ENCODE measurements around the gene SSC5D. TPM values are rescaled to one million over a fixed set of nuclear protein-coding genes. Genes with fewer than 3 reads are reported as not detected.
"Not testable (repeated sequence)": the region's sequence is repeated elsewhere in the genome, so short reads cannot be mapped to it uniquely, and the experiment has no call there.

The SSC5D gene
- total RNA-seq, 1 donor from 2014 or later = 0.33 TPM

- H3K36me3 ChIP-seq (ENCODE audit: control insufficient read depth, insufficient read depth, low read length) = no peaks in the 10 kb centered on the region
- no peak for DNase-seq (ENCODE audit: low read depth)
- no peak for TF ChIP-seq CTCF (IDR thresholded peaks at IDR 0.05; ENCODE audit: insufficient read depth, low read length, poor library complexity, severe bottlenecking)
These were observed 38.3 kb downstream of the SSC5D start for GRCh38 chr19:55526216-55527196.

GRCh38 chr19:55527197-55528029 lies 39.2 kb downstream of the SSC5D start:
- no peak for TF ChIP-seq CTCF (IDR thresholded peaks at IDR 0.05; ENCODE audit: insufficient read depth, low read length, poor library complexity, severe bottlenecking)
- DNase-seq (ENCODE audit: low read depth) = no peak
- Histone ChIP-seq H3K27me3 (ENCODE audit: control insufficient read depth, insufficient read depth, low read length) (peaks cover 4% of the 10 kb centered on the region), H3K4me3 (ENCODE audit: low read depth, low read length) (no peak overlapping the region), H3K36me3 (ENCODE audit: control insufficient read depth, insufficient read depth, low read length) (no peaks in the 10 kb centered on the region)

More at GRCh38 chr19:55526216-55527196, 38.3 kb downstream of the SSC5D start:
- H3K4me3 ChIP-seq (ENCODE audit: low read depth, low read length) = no peak overlapping the region
- peaks cover 4% of the 10 kb centered on the region for H3K27me3 ChIP-seq (ENCODE audit: control insufficient read depth, insufficient read depth, low read length)

GRCh38 chr19:55528030-55528803 lies 40.0 kb downstream of the SSC5D start:
- Histone ChIP-seq H3K36me3 (ENCODE audit: control insufficient read depth, insufficient read depth, low read length) (no peaks in the 10 kb centered on the region), H3K4me3 (ENCODE audit: low read depth, low read length) (no peak overlapping the region), H3K27me3 (ENCODE audit: control insufficient read depth, insufficient read depth, low read length) (peaks cover 4% of the 10 kb centered on the region)
- no peak for DNase-seq (ENCODE audit: low read depth)
- TF ChIP-seq CTCF (IDR thresholded peaks at IDR 0.05; ENCODE audit: insufficient read depth, low read length, poor library complexity, severe bottlenecking) = no peak

- no peaks in the 10 kb centered on the region for H3K36me3 ChIP-seq (ENCODE audit: control insufficient read depth, insufficient read depth, low read length)
- DNase-seq (ENCODE audit: low read depth) = no peak
- no peak for TF ChIP-seq CTCF (IDR thresholded peaks at IDR 0.05; ENCODE audit: insufficient read depth, low read length, poor library complexity, severe bottlenecking)
- peaks cover 4% of the 10 kb centered on the region for H3K27me3 ChIP-seq (ENCODE audit: control insufficient read depth, insufficient read depth, low read length)
- no peak overlapping the region for H3K4me3 ChIP-seq (ENCODE audit: low read depth, low read length)
These were observed 41.5 kb downstream of the SSC5D start for GRCh38 chr19:55529636-55530234.

- no peak for TF ChIP-seq CTCF (IDR thresholded peaks at IDR 0.05; ENCODE audit: insufficient read depth, low read length, poor library complexity, severe bottlenecking)
- no peak for DNase-seq (ENCODE audit: low read depth)
- H3K27me3 ChIP-seq (ENCODE audit: control insufficient read depth, insufficient read depth, low read length) = no peaks in the 10 kb centered on the region
- no peak overlapping the region for H3K4me3 ChIP-seq (ENCODE audit: low read depth, low read length)
- H3K36me3 ChIP-seq (ENCODE audit: control insufficient read depth, insufficient read depth, low read length) = no peaks in the 10 kb centered on the region
These were observed 42.8 kb downstream of the SSC5D start for GRCh38 chr19:55530996-55531395.

- H3K27me3 ChIP-seq (ENCODE audit: control insufficient read depth, insufficient read depth, low read length); DNase-seq (ENCODE audit: low read depth); H3K4me3 ChIP-seq (ENCODE audit: low read depth, low read length); H3K36me3 ChIP-seq (ENCODE audit: control insufficient read depth, insufficient read depth, low read length): not testable (repeated sequence)
These were observed 46.0 kb downstream of the SSC5D start for GRCh38 chr19:55534280-55534679.

Measured in kidney epithelial cell (primary cell).